Skeletal muscle satellite cell (primary cell): ENCODE measurements around the gene LMTK3.
"Not testable (repeated sequence)": the region's sequence is repeated elsewhere in the genome, so short reads cannot be mapped to it uniquely, and the experiment has no call there.

Experiments
- H3K27me3 ChIP-seq: 2 replicates; pipeline ENCODE4 v1.7.0; 2013; ENCODE audit warnings: low read length; ENCODE audit not compliant: control insufficient read depth, insufficient read depth
- H3K36me3 ChIP-seq: 2 replicates; pipeline ENCODE4 v1.7.0; 2013; ENCODE audit warnings: mild to moderate bottlenecking, control low read depth, low read length; ENCODE audit not compliant: insufficient read depth
- H3K4me1 ChIP-seq: 2 replicates; pipeline ENCODE4 v1.7.0; 2013; ENCODE audit warnings: low read length; ENCODE audit not compliant: control insufficient read depth, insufficient read depth
- H3K4me2 ChIP-seq: 2 replicates; pipeline ENCODE4 v1.7.0; 2013; ENCODE audit warnings: mild to moderate bottlenecking, low read length
- H3K4me3 ChIP-seq: 2 replicates; pipeline ENCODE4 v1.7.0; 2013; ENCODE audit warnings: low read length
- H3K9ac ChIP-seq: 2 replicates; pipeline ENCODE4 v1.7.0; 2013; ENCODE audit warnings: mild to moderate bottlenecking, low read depth, low read length, moderate library complexity
- H3K9me3 ChIP-seq: replicated peaks from 2 replicates; pipeline ENCODE4 v1.7.0; 2013; ENCODE audit warnings: mild to moderate bottlenecking, control low read depth, low read length

Gene LMTK3

DNA sequence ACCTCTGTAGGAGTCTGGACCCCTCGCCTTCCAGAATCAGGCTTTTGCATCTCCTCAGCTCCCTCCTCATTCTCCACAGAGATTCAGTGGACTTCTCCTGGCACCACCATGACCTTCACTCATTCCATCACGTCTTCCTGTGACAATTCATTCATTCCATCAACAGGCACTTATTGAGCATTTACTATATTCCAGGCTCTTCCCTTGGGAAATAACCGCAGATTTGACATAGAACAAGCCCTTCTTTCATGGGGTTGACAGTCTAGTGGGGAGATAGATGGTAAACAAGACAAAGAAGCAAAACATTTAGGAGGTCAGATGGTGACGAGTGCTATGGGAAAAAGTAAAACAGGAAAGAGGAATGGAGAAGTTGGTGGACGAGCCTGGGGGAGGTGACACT is 37.7 kb upstream of the LMTK3 start:
- Histone ChIP-seq H3K9ac (no peak overlapping the region), H3K4me2 (no peak overlapping the region), H3K4me3 (no peak overlapping the region), H3K36me3 (no peaks in the 10 kb centered on the region), H3K4me1 (peaks cover 5% of the 10 kb centered on the region), H3K9me3 (no peaks in the 10 kb centered on the region), H3K27me3 (peaks cover 30% of the 10 kb centered on the region)

DNA sequence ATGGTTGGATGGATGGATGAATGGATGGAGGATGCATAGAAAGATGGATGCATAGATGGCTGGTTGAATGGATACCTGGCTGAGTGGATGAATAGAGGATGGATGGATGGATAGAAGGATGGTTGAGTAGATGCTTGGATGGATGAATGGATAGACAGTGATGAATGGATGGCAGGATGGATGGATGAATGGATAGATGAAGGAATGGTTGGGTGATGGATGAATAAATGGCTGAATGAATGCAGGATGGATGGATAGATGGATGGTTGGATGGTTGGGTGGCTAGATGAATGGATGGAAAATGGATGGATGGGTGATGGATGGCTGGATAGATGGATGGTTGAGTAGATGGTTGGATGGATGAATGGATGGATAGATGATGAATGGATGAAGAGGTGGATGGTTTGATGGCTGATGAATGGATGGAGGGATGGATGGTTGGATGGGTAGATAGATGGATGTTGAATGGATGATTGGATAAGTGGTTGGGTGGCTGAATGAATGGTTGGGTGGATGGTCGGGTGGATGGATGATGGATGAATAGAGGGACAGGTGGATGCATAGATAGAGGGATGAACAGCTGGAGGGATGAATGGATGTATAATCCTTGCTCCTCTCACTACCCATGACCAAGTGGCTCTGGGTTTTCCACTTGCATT is 36.7 kb upstream of the LMTK3 start:
- Histone ChIP-seq H3K4me2 (no peak overlapping the region), H3K9ac (no peak overlapping the region), H3K9me3 (no peaks in the 10 kb centered on the region), H3K4me1 (peaks cover 3% of the 10 kb centered on the region), H3K4me3 (no peak overlapping the region), H3K36me3 (no peaks in the 10 kb centered on the region), H3K27me3 (peaks cover 30% of the 10 kb centered on the region)

DNA sequence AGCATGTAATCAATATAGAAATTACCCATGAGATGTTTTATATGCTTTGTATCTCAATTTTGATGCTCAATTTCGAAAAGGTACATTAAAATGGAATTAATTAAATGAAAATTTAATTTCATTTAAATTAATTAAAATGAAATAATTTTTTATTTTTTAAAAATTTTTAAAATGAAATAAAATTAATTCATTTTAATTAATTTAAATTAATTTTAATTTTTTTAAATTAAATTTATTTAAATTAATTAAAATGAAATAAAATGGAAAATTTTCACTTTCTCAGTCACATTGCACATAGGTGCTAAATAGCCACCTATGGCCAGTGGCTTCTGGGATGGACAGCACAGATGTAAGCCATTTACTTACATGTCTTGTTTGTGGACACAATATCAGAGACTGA is 36.1 kb upstream of the LMTK3 start:
- no peak overlapping the region for H3K4me3 ChIP-seq
- no peaks in the 10 kb centered on the region for H3K9me3 ChIP-seq
- no peaks in the 10 kb centered on the region for H3K36me3 ChIP-seq
- no peak overlapping the region for H3K4me2 ChIP-seq
- no peak overlapping the region for H3K9ac ChIP-seq
- peaks cover 30% of the 10 kb centered on the region for H3K27me3 ChIP-seq
- H3K4me1 ChIP-seq = peaks cover 8% of the 10 kb centered on the region

DNA sequence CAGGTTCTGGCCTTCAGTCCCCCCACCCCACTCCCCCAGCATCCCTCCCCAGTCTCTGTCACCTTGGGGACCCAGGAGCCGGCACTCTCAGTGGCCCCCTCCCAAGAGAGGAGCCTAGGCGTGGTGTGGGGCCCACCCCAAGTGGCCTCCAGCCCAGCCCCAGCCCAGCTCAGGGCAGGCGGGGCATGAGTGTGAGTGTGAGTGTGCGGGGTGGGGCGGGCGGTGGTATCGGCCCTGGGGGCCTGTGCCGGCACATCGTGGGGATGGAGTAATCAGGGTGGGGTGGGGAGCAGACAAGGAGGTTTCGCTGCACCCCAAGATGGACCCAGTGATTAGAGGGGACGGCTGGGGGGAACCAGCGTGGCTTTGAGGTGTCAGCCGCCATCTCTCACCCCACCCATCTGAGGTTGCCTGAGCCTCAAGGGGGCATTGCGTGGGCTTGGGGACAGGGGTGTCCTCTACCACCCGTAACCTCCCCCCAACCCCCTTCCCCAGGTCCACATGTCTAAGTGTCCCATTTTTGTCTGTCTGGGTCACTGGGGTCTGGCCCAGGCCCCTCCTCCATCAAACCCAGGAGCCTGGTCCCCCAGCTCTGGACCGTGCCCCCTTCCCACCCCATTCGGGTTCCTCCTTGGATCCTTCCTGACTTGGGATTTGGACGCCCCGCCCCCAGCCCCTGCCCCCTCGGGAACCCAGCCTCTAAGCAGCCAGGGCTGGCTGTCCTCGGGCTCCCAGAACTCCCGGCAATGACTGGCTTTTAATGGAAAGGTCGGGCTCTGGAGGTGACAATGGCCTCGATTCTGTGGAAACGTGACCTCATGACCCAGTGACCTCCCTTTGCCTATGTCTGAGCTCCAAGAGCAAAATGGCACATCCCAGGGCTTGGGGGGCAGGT is 33.5 kb upstream of the LMTK3 start:
- no peaks in the 10 kb centered on the region for H3K9me3 ChIP-seq

DNA sequence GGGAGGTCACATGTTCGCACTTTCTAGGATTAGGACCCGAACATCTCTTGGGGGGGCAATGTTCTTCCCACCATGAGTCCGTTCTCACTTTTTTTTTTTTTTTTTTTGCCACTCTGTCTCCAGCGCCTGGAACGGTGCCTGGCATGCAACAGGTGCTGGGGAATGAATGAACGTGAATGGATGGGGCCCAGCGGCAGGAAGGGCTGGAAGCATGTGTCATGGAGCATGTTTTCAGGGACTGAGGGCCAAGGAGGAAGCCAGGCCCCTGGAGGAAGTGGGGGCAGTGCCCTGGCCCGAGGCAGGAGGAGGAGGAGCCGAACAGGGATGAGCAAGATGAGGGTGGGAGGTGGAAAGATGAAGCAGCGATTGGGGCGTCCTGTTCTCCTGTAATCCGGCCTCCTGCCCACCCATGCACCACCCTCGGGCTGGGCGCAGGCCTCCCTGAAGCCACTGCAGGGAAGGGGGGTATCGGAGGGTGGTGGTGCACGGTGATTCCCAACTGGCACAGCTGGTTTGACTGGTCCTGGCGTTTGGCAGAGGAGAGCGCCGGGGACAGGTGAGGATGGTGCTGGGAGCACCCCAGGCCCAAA is 31.6 kb upstream of the LMTK3 start:
- Histone ChIP-seq H3K9ac (no peak overlapping the region), H3K36me3 (no peaks in the 10 kb centered on the region), H3K27me3 (peaks cover 3% of the 10 kb centered on the region), H3K4me1 (peaks cover 11% of the 10 kb centered on the region), H3K4me3 (peak overlapping the region; percentile 48), H3K4me2 (peak overlapping the region; percentile 80), H3K9me3 (no peaks in the 10 kb centered on the region)

More for the DNA sequence above, 33.5 kb upstream of the LMTK3 start:
- Histone ChIP-seq H3K27me3 (peaks cover 19% of the 10 kb centered on the region), H3K4me1 (peaks cover 8% of the 10 kb centered on the region), H3K4me3 (no peak overlapping the region), H3K36me3 (no peaks in the 10 kb centered on the region), H3K9ac (no peak overlapping the region), H3K4me2 (no peak overlapping the region)

DNA sequence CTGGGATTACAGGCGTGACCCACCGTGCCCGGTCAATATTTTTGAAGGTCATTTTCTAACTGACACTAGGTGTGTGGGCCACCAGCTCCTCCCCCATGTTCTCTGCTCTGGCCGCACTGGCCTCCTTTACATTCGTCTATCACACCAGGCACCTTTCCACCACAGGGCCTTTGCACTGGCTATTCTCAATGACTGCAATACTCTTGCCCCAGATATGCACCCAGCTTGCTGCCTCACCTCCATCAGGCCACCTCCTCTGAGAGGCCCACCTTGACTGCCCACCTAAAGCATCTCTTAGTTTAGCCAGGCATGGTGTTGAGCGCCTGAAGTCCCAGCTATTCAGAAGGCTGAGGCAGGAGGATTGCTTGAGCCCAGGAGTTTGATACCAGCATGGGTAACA is 30.2 kb upstream of the LMTK3 start:
- H3K4me1 ChIP-seq = peaks cover 11% of the 10 kb centered on the region
- H3K4me3 ChIP-seq = no peak overlapping the region
- H3K4me2 ChIP-seq = no peak overlapping the region
- no peaks in the 10 kb centered on the region for H3K9me3 ChIP-seq
- no peaks in the 10 kb centered on the region for H3K36me3 ChIP-seq
- H3K27me3 ChIP-seq = no peaks in the 10 kb centered on the region
- H3K9ac ChIP-seq = no peak overlapping the region

DNA sequence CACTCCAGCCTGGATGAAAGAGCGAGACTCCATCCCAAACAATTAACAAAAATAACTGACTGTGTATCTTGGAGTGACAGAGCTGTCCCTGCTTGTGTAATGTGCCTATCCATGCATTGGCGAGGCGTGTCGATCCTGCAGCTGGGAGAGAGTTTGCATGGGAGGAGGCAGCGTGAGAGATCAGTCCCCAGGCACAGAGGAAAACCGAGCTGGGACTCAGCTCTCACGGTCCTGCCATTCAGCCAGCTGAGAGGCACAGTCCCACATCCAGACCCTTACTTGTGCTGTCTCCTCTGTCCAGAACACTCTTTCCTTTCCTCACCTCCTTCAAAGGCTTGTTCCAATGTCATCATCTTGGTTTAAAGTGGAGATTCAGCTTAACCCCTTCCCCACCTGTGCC is 28.5 kb upstream of the LMTK3 start:
- H3K4me1 ChIP-seq = peaks cover 11% of the 10 kb centered on the region
- H3K27me3 ChIP-seq = no peaks in the 10 kb centered on the region
- H3K36me3 ChIP-seq = no peaks in the 10 kb centered on the region
- no peaks in the 10 kb centered on the region for H3K9me3 ChIP-seq
- H3K4me3 ChIP-seq = no peak overlapping the region
- H3K9ac ChIP-seq = no peak overlapping the region
- H3K4me2 ChIP-seq = no peak overlapping the region

DNA sequence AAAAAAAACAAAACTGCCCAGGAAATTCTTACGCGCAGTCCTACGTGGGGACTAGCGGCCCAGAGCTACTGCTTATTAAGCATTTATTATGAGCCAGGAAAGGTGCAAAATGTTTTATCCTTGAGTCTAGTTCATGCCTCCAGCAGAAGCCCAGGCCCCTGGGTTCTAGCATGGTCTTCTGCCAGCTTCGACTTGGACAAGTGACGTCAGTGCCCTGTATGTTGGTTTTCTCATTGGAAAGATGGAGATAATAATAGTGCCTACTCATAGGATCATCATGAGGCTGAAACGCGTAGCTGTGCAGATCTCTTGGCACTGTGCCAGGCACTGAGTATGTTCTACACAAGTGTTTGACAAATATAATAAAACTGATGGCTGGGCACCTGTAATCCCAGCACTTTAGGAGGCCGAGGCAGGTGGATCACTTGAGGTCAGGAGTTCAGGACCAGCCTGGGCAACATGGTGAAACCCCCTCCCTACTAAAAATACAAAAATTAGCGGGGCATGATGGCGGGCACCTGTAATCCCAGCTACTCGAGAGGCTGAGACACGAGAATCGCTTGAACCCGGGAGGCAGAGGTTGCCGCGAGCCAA is 28.0 kb upstream of the LMTK3 start:
- H3K9ac ChIP-seq = no peak overlapping the region
- no peaks in the 10 kb centered on the region for H3K36me3 ChIP-seq
- no peaks in the 10 kb centered on the region for H3K27me3 ChIP-seq
- H3K4me2 ChIP-seq = no peak overlapping the region
- peaks cover 11% of the 10 kb centered on the region for H3K4me1 ChIP-seq
- H3K9me3 ChIP-seq = no peaks in the 10 kb centered on the region
- no peak overlapping the region for H3K4me3 ChIP-seq

DNA sequence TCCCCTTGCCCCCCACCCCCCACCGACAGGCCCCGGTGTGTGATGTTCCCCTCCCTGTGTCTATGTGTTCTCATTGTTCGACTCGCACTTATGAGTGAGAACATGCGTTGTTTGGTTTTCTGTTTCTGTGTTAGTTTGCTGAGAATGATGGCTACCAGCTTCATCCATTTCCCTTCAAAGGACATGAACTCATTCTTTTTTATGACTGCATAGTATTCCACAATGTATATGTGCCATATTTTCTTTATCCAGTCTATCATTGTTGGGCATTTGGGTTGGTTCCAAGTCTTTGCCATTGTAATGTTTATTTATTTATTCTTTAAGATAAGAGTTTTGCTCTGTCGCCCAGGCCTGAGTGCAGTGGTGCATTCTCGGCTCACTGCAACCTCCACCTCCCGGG is 26.4 kb upstream of the LMTK3 start:
- not testable (repeated sequence) for H3K9me3 ChIP-seq, H3K4me1 ChIP-seq, H3K4me2 ChIP-seq, H3K36me3 ChIP-seq, H3K9ac ChIP-seq, H3K4me3 ChIP-seq, H3K27me3 ChIP-seq

DNA sequence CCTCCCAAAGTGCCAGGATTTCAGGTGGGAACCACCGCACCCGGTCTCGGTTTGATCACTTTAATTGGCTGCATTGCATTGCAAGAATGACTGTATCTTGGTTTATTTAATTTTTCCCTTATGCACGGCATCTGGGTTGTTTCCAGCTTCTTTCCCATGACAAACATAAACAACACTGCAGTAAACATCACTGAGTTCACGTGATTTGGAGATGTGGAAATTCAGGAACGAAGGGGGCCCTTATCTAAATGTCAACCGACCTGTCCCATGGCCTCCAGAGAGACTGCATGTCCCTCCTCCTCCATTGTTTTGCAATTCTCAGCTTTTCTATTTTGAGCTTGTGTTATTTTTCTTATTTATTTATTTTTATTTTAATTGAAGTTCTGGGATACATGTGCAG is 25.9 kb upstream of the LMTK3 start:
- no peak overlapping the region for H3K4me2 ChIP-seq
- no peak overlapping the region for H3K4me3 ChIP-seq
- no peaks in the 10 kb centered on the region for H3K27me3 ChIP-seq
- no peaks in the 10 kb centered on the region for H3K36me3 ChIP-seq
- peaks cover 2% of the 10 kb centered on the region for H3K4me1 ChIP-seq
- no peaks in the 10 kb centered on the region for H3K9me3 ChIP-seq
- H3K9ac ChIP-seq = no peak overlapping the region

DNA sequence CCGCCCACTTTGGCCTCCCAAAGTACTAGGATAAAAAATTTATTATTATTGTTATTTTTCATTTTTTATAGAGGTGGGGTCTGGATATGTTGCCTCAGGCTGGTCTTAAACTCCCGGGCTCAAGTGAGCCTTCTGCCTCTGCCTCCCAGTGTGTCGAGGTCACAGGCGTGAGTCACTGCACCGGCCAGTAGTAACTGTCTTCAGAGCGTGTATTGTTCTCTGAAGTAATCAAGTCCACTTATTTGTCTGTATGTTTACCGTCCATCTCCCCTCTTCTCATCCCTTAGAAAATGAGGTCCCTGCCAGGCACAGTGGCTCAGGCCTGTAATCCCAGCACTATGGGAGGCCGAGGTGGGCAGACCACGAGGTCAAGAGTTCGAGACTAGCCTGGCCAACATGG is 22.1 kb upstream of the LMTK3 start:
- peaks cover 3% of the 10 kb centered on the region for H3K9me3 ChIP-seq
- H3K4me1 ChIP-seq = no peaks in the 10 kb centered on the region
- H3K4me3 ChIP-seq = no peak overlapping the region
- H3K9ac ChIP-seq = no peak overlapping the region
- H3K4me2 ChIP-seq = no peak overlapping the region
- H3K36me3 ChIP-seq = no peaks in the 10 kb centered on the region
- peaks cover 7% of the 10 kb centered on the region for H3K27me3 ChIP-seq
